ENCODE measurements around the gene CEP19. TPM values are rescaled to one million over a fixed set of nuclear protein-coding genes. Genes with fewer than 3 reads are reported as not detected.
"Not testable (repeated sequence)": the region's sequence is repeated elsewhere in the genome, so short reads cannot be mapped to it uniquely, and the experiment has no call there.

CEP19 gene
- total RNA-seq, 3 donors from 2014 or later: 0.23 to 3.8 (median 0.70) TPM

DNA sequence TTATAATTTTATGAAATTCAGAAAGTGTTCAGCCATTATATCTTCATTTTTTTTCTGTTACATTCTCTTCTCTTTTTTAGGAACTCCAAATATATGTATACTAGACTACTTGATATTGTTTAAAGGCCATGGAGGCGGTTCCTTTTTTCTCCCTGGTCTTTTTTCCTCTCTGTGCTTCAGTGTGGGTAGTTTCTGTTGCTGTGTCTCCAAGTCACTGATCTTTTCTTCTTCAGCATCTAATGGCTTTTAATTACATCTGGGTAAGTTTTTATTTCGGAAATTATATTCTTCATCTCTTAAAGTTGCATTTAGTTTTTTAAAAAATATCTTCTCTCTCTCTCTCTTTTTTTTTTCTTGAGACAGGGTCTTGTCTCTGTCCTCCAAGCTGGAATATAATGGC, 9.0 kb upstream of the CEP19 start:
- H3K36me3 ChIP-seq (ENCODE audit: low read depth): no peaks in the 10 kb centered on the region
- DNase-seq: no peak
- H3K4me3 ChIP-seq: no peak overlapping the region
- intact Hi-C loops (cut with DNase I, micrococcal nuclease): no loop called here
- no peaks in the 10 kb centered on the region for H3K9me3 ChIP-seq
- peaks cover under 1% of the 10 kb centered on the region for H3K4me1 ChIP-seq (ENCODE audit: low read depth)
- ATAC-seq: no peak
- no peak for TF ChIP-seq CTCF (IDR thresholded peaks at IDR 0.05)

DNA sequence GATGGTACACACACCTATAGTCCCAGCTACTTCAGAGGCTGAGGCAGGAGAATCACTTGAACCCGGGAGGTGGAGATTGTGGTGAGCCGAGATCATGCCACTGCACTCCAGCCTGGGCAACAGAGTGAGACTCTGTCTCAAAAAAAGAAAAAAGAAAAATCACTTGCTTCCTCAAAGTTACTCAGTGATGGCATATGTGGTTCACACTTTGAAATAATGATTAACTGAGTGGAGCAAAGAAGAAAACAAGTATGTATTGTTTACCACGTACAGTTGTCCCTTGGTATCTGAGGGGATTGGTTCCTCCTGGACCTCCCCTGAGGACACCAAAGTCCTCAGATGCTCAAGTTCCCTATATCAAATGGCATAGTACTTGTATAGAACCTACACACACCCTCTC, 5.1 kb upstream of the CEP19 start:
- ATAC-seq; H3K4me3 ChIP-seq; H3K9me3 ChIP-seq; intact Hi-C loops (cut with DNase I, micrococcal nuclease); DNase-seq; H3K4me1 ChIP-seq (ENCODE audit: low read depth); H3K36me3 ChIP-seq (ENCODE audit: low read depth): not testable (repeated sequence)

GRCh38 chr3:196712514-196713413, 714 bp upstream of the CEP19 start:
- ATAC-seq (peak; percentile 85), DNase-seq (peak; percentile 59 to 83 (median 81))
- Histone ChIP-seq H3K9me3 (no peaks in the 10 kb centered on the region), H3K36me3 (ENCODE audit: low read depth) (no peaks in the 10 kb centered on the region), H3K4me1 (ENCODE audit: low read depth) (peaks cover 16% of the 10 kb centered on the region), H3K4me3 (peak overlapping the region; percentile 63)
- intact Hi-C loops (cut with DNase I, micrococcal nuclease): no loop called here
- no peak for TF ChIP-seq CTCF (IDR thresholded peaks at IDR 0.05)

- DNase-seq (no peak), ATAC-seq (no peak)
- H3K4me3 ChIP-seq: no peak overlapping the region
- no peaks in the 10 kb centered on the region for H3K36me3 ChIP-seq (ENCODE audit: low read depth)
- H3K9me3 ChIP-seq: no peaks in the 10 kb centered on the region
- intact Hi-C loops (cut with DNase I, micrococcal nuclease): no loop called here
- peaks cover 12% of the 10 kb centered on the region for H3K4me1 ChIP-seq (ENCODE audit: low read depth)
- TF ChIP-seq CTCF (IDR thresholded peaks at IDR 0.05): no peak
These were observed 3.6 kb downstream of the CEP19 start for GRCh38 chr3:196708467-196708866.

GRCh38 chr3:196707566-196707965, 4.5 kb downstream of the CEP19 start:
- ATAC-seq (no peak), DNase-seq (no peak)
- TF ChIP-seq CTCF (IDR thresholded peaks at IDR 0.05): no peak
- Histone ChIP-seq H3K4me3 (no peak overlapping the region), H3K4me1 (ENCODE audit: low read depth) (peaks cover 8% of the 10 kb centered on the region), H3K9me3 (no peaks in the 10 kb centered on the region), H3K36me3 (ENCODE audit: low read depth) (no peaks in the 10 kb centered on the region)
- intact Hi-C loops (cut with DNase I, micrococcal nuclease): no loop called here

GRCh38 chr3:196706731-196707130, 5.3 kb downstream of the CEP19 start:
- ATAC-seq: no peak
- TF ChIP-seq CTCF (IDR thresholded peaks at IDR 0.05): no peak
- DNase-seq: no peak
- H3K36me3 ChIP-seq (ENCODE audit: low read depth): no peaks in the 10 kb centered on the region
- intact Hi-C loops (cut with DNase I, micrococcal nuclease): no loop called here
- H3K4me1 ChIP-seq (ENCODE audit: low read depth): peaks cover 7% of the 10 kb centered on the region
- no peak overlapping the region for H3K4me3 ChIP-seq
- H3K9me3 ChIP-seq: no peaks in the 10 kb centered on the region
